22Rv1 (cell line): ENCODE results near the gene AIDA.

Experiments
- H3K27ac ChIP-seq: fragments of 450-650 bp; 2 replicates; pipeline ENCODE4 v1.5.1; 2017
- ZFX ChIP-seq: fragments of 450-650 bp; IDR thresholded peaks from 2 replicates; pipeline ENCODE4 v1.6.1; 2017; ENCODE audit warnings: antibody characterized with exemption, borderline replicate concordance
- TF ChIP-seq, protein P1 (sequence below): fragments of 450-650 bp; IDR thresholded peaks from 2 replicates; pipeline ENCODE4 v1.5.1; 2017; ENCODE audit warnings: mild to moderate bottlenecking

The AIDA gene

DNA sequence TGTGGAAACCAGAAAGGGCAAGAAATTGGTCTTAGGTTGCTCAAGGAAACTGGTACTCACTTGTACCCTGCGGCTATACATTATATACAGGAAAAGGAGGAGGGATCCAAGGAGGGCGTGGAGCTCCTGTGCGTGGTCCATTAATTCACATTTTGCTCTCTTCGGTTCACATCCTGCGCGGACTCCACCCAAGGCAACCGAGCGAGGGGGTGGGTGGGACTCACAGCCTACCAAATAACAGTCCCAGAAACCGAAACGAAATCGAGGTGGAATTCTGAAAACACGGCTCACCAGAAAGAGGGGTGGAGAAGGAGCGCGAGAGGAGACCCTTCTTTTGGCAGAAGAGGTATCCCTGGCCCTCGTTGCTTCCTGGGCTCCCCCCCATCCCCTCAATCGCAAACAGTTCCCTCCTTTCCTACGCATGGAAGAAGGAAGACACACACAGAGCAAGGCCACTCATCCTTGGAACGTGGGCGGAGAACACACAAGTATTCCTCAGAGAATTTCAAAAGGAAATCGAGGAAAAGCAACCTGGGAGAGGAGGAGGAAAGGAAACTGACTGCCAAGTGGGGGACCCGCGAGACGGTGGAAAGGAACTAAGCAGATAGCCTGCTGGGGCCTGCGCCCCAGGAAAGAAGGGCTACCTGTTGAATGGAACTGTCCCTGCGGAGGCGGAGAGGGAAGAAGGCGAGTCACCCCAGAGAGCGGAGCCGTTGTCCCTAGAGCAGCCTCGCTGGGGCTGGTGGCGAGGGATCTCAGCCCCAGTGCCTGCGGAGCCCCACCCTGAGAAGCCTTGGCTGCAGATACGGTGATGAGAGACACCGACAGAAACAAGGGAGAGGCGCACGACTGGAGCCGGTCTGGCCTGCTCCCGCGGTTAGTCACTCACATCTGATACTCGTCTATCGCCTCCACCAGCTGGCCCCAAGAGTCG lies 705 bp downstream of the AIDA start:
- TF ChIP-seq, protein P1, sequence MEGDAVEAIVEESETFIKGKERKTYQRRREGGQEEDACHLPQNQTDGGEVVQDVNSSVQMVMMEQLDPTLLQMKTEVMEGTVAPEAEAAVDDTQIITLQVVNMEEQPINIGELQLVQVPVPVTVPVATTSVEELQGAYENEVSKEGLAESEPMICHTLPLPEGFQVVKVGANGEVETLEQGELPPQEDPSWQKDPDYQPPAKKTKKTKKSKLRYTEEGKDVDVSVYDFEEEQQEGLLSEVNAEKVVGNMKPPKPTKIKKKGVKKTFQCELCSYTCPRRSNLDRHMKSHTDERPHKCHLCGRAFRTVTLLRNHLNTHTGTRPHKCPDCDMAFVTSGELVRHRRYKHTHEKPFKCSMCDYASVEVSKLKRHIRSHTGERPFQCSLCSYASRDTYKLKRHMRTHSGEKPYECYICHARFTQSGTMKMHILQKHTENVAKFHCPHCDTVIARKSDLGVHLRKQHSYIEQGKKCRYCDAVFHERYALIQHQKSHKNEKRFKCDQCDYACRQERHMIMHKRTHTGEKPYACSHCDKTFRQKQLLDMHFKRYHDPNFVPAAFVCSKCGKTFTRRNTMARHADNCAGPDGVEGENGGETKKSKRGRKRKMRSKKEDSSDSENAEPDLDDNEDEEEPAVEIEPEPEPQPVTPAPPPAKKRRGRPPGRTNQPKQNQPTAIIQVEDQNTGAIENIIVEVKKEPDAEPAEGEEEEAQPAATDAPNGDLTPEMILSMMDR = no peak
- no peak for TF ChIP-seq ZFX
- peak overlapping the region; percentile 94 for H3K27ac ChIP-seq

DNA sequence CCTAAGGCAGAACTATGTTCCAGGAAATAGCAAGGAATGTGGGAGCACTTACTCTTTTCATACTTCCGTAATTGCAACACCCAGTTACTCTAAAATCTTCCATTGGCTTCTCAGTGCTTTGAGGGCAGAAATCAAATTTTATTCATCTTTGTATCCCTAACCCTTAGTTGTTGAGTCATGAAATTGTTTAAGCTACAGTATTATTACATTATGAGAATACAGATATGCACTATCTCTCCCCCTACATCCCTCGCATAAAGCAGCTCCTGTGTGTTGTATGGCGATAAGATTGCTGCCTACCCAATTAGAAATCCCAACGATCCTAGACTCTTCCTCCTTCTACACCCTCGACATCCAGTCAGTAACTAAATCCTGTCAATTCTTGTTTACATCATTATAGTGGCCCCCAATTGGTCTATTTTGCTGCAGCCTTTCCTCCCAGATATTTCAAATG lies 2.6 kb downstream of the AIDA start:
- no peak overlapping the region for H3K27ac ChIP-seq
- TF ChIP-seq, protein P1 = no peak
- no peak for TF ChIP-seq ZFX

DNA sequence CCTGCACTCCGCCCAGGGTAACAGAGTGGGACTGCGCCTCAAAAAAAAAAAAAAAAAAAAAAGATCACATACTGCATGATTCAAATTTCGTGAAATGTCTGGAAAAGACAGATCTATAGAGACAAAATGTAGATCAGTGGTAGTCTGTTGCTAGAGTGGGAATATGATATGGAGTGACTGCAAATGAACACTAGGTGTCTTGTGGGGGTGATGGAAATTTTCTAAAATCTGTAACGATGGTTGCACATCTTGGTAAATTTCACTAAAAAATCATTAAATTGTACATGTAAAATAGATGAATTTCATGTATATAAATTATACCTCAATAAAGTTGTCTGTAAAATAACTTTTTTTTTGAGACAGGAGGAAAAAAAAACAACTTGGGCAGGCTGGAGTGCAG lies 5.5 kb downstream of the AIDA start:
- TF ChIP-seq, protein P1 = no peak; the same call in 1 of the 2 replicates
- no peak for TF ChIP-seq ZFX
- H3K27ac ChIP-seq = no peak overlapping the region

DNA sequence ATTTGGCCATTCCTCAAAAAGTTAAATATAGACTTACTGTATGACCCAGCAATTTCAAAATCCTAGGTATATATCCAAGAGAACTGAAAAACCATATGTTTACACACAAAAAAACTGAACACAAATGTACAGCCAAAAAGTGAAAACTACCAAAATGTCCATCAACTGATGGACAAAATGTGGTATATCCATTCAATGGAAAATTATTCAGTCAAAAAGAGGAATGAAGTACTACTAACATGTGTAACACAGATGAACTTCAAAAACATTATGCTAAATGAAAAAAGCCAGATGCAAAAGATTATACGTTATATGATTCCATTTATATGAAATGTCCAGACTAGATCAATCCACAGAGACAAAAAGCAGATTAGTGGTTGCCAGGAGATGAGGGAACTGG lies 8.0 kb downstream of the AIDA start:
- no peak overlapping the region for H3K27ac ChIP-seq

DNA sequence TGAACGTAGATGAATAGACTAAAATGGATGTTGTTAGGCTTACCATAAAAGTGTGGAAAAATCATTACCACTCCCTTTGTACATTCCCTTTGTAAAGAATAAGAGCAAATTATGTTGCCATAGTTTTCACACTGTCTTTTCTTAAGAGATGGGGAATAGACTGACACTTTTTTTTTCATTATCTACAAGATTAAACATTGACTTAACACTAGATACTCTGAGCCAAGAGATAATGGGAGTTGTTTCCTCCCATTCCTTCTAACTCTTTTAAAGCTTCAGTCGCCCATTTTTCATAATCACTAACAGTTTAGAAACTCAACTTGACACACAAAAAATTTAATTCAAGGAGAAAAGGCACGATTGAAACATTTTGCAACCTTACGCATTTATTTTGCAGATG lies 10.1 kb downstream of the AIDA start:
- TF ChIP-seq, protein P1 = no peak
- no peak for TF ChIP-seq ZFX
- no peak overlapping the region for H3K27ac ChIP-seq

More for the DNA sequence above, 8.0 kb downstream of the AIDA start:
- TF ChIP-seq, protein P1 = no peak
- TF ChIP-seq ZFX = no peak

DNA sequence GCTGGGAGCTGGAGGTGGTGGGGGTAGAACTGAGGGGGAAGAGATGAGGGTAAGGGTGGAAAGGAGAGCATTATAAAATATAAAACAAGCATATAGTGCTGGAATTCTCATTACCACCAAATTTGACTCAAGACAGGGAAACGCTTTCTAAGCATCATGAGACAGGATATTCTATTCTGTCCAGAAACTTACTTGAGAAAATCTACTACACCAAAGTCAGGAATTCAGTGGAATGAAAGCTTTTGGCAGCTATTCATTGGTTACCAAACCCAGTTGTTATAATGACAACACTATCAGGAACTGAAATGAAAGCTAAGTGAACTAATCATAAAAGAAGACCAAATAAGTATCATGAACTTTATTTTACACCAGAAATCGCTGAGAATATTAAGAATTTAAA lies 14.5 kb downstream of the AIDA start:
- no peak overlapping the region for H3K27ac ChIP-seq
- TF ChIP-seq, protein P1 = no peak
- no peak for TF ChIP-seq ZFX

DNA sequence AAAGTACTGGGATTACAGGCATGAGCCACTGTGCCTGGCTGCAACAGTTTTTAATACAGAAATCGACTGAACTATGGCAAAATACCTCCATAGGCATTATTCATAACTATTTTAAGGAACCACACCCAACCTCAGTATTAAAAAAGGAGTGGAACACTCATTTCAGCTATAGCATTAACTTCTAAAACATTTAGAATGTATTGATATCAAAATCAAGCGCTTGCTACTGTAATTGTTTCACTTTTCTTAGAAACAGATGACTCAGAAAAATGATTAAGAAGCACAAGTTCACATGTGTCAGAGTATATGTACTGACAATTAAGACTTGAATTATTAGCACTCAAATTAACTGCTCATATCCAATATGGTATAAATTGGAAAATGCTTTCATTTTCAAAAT lies 15.1 kb downstream of the AIDA start:
- no peak for TF ChIP-seq ZFX
- TF ChIP-seq, protein P1 = no peak

More for the DNA sequence above, 15.1 kb downstream of the AIDA start:
- H3K27ac ChIP-seq = no peak overlapping the region
